ENCODE data around the gene TMIE. TPM values are rescaled to one million over a fixed set of nuclear protein-coding genes. Genes with fewer than 3 reads are reported as not detected.

Gene TMIE
- total and polyA plus RNA-seq, 10 of the 15 experiments (the other 5 are each of a cell fraction or from before 2014, with no cell fraction given): not detected

DNA sequence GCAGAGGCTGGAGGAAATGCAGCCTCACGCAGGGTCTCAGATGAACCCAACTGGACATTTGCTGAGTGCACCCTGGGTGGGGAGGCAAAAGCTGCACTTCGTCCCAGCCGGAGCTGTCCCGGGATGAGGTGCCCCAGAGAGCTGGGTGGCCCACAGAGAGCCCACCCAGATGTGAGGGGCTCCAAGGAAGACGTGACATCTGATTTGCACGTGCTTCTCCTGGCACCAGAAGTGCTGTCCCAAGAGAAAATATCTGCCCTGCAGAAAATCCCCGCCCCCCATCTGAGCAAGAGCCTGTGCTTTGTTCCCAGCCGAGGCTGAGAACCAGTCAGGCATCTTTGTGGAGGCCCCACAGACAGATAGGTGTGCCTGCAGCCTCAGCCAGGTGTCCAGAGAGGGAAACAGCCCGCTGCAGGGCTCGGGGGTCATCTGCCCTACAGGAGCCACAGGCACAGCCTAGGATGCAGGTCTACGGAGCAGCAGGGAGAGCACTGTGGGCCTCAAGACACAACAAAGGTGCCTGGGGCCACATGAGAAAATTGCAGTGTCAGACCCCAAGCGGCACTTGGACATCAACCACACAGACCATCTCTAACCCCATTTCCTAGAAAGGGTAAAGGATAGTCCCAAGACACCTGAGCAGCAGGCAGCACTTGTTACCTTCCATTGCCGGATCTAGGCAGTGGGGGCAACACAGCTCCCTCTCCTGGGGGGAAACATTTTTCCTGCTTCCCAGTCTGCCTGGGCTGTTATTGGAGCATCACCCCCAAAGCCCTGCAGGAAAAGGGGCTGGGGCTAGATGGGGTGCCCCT lies 5.8 kb downstream of the TMIE start (continued):
- TF ChIP-seq JUNB (IDR thresholded peaks at IDR 0.05) (no peak), BRCA1 (IDR thresholded peaks at IDR 0.05; ENCODE audit: low read depth, low read length) (no peak)
- TF ChIP-seq, protein P1, sequence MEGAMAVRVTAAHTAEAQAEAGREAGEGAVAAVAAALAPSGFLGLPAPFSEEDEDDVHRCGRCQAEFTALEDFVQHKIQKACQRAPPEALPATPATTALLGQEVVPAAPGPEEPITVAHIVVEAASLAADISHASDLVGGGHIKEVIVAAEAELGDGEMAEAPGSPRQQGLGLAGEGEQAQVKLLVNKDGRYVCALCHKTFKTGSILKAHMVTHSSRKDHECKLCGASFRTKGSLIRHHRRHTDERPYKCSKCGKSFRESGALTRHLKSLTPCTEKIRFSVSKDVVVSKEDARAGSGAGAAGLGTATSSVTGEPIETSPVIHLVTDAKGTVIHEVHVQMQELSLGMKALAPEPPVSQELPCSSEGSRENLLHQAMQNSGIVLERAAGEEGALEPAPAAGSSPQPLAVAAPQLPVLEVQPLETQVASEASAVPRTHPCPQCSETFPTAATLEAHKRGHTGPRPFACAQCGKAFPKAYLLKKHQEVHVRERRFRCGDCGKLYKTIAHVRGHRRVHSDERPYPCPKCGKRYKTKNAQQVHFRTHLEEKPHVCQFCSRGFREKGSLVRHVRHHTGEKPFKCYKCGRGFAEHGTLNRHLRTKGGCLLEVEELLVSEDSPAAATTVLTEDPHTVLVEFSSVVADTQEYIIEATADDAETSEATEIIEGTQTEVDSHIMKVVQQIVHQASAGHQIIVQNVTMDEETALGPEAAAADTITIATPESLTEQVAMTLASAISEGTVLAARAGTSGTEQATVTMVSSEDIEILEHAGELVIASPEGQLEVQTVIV (IDR thresholded peaks at IDR 0.05; ENCODE audit: borderline replicate concordance, partially characterized antibody): no peak
- TF ChIP-seq, protein P2, sequence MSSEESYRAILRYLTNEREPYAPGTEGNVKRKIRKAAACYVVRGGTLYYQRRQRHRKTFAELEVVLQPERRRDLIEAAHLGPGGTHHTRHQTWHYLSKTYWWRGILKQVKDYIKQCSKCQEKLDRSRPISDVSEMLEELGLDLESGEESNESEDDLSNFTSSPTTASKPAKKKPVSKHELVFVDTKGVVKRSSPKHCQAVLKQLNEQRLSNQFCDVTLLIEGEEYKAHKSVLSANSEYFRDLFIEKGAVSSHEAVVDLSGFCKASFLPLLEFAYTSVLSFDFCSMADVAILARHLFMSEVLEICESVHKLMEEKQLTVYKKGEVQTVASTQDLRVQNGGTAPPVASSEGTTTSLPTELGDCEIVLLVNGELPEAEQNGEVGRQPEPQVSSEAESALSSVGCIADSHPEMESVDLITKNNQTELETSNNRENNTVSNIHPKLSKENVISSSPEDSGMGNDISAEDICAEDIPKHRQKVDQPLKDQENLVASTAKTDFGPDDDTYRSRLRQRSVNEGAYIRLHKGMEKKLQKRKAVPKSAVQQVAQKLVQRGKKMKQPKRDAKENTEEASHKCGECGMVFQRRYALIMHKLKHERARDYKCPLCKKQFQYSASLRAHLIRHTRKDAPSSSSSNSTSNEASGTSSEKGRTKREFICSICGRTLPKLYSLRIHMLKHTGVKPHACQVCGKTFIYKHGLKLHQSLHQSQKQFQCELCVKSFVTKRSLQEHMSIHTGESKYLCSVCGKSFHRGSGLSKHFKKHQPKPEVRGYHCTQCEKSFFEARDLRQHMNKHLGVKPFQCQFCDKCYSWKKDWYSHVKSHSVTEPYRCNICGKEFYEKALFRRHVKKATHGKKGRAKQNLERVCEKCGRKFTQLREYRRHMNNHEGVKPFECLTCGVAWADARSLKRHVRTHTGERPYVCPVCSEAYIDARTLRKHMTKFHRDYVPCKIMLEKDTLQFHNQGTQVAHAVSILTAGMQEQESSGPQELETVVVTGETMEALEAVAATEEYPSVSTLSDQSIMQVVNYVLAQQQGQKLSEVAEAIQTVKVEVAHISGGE (CRISPR knock-in tag; IDR thresholded peaks at IDR 0.05): no peak

Measured in GM12878 (cell line).